Thoracic aorta (tissue), 2 donors: ENCODE data around the gene DERL3. TPM values are rescaled to one million over a fixed set of nuclear protein-coding genes. Genes with fewer than 3 reads are reported as not detected.

Source experiments
- ATAC-seq: fragments of 150-250 bp; one replicate; pipeline ENCODE4 v1.8.0; 2017; ENCODE audit warnings: low read depth; ENCODE audit not compliant: insufficient number of reproducible peaks, low FRiP score
- DNase-seq: peaks from one replicate; pipeline ENCODE4 v3.0.0-alpha.2; 2020; ENCODE audit warnings: low spot score
- H3K27ac ChIP-seq, 2 donors: fragments of 200-600 bp; sonication (generic); 1 replicate in 1 of 2; 2 replicates in 1 of 2; pipeline ENCODE4 v1.5.1; 2016; ENCODE audit warnings: mild to moderate bottlenecking in 2 of 2, moderate library complexity in 2 of 2
- H3K27me3 ChIP-seq: fragments of 200-600 bp; sonication (generic); replicated peaks from 2 replicates; pipeline ENCODE4 v1.6.0; 2016; ENCODE audit warnings: mild to moderate bottlenecking; ENCODE audit not compliant: insufficient read depth
- H3K36me3 ChIP-seq: fragments of 200-600 bp; sonication (generic); one replicate; pipeline ENCODE4 v1.5.1; 2016
- H3K4me1 ChIP-seq, 2 donors: fragments of 200-600 bp; sonication (generic); 1 replicate in 1 of 2; 2 replicates in 1 of 2; pipeline versions ENCODE4 v1.5.1 to v1.6.0; 2016; ENCODE audit warnings: low read depth in 2 of 2, mild to moderate bottlenecking in 1 of 2; ENCODE audit not compliant: control insufficient read depth in 1 of 2
- H3K4me3 ChIP-seq: fragments of 200-600 bp; sonication (generic); 2 replicates; pipeline ENCODE4 v1.5.1; 2016; ENCODE audit warnings: mild to moderate bottlenecking
- H3K9me3 ChIP-seq: fragments of 200-600 bp; sonication (generic); 2 replicates; pipeline ENCODE4 v1.5.1; 2016
- total RNA-seq, 2 donors: library from RNA; depleted of rRNA; stranded (reverse); fragments of >200 nt; gene quantifications; one replicate each; pipeline versions ENCODE4 v1.1.0 to v1.2.3, GENCODE V29; 2016
- TF ChIP-seq, protein P1 (sequence below): fragments of 200-600 bp; sonication (generic); IDR thresholded peaks from one replicate; pipeline ENCODE4 v1.5.1; 2019; ENCODE audit warnings: antibody characterized with exemption

DERL3 gene
- total RNA-seq, 2 donors from 2014 or later: 2.5 to 3.0 TPM

DNA sequence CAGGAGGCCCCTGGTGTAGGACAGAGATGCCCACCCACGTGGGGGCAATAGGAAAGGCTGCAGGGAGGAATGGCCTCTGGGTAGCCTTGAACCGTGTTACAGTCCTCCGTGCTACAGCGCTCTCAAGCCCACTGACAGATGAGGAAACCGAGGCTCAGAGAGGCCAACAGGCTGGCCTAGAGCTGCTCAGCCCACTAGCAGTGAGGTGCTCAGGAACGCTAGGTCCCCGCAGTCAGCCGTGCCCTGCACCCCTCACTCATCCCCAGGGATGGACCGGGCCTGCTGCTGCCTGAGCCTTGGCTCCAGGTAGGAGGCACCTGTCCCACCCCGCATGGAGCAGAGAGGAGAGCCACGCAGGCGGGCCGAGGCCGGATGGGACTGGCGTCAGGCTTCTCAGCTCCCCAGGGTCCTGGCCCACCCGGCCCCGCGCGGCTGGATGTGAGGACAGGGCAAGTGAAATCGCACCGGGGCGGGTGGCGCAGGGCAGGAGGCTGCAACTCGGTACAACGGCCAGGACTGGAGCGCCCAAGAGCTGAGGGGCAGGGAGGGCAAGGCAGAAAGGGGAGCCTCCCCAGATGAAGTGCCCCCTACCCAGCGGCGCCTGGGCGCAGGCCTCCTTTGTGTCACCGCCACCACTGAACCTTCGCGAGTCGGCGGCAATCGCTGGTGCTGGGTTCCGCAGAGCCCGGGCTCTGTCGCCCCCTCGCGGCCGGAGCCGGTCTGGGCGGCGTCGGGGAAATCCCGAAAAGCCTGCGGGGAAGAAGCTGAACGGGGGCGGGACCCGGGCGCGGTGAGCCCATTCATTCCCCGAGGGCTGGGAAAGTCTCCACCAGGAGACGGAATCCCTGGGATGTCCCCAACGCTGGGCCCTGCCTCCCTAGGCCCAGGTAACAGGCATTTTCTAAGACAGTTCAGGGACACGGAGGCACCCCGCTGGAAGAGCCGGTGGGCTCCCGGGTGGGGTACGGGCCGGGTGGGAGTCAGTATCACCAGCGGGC is 10.5 kb upstream of the DERL3 start:
- Histone ChIP-seq H3K27me3 (no peaks in the 10 kb centered on the region), H3K27ac (no peak overlapping the region), H3K36me3 (no peaks in the 10 kb centered on the region), H3K9me3 (no peaks in the 10 kb centered on the region), H3K4me1 (peaks cover 7 to 33% of the 10 kb centered on the region in 2 donors), H3K4me3 (peak overlapping the region; percentile 45)
- peak; percentile 31 for DNase-seq
- TF ChIP-seq, protein P1, sequence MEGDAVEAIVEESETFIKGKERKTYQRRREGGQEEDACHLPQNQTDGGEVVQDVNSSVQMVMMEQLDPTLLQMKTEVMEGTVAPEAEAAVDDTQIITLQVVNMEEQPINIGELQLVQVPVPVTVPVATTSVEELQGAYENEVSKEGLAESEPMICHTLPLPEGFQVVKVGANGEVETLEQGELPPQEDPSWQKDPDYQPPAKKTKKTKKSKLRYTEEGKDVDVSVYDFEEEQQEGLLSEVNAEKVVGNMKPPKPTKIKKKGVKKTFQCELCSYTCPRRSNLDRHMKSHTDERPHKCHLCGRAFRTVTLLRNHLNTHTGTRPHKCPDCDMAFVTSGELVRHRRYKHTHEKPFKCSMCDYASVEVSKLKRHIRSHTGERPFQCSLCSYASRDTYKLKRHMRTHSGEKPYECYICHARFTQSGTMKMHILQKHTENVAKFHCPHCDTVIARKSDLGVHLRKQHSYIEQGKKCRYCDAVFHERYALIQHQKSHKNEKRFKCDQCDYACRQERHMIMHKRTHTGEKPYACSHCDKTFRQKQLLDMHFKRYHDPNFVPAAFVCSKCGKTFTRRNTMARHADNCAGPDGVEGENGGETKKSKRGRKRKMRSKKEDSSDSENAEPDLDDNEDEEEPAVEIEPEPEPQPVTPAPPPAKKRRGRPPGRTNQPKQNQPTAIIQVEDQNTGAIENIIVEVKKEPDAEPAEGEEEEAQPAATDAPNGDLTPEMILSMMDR: peak; percentile 98
- no peak for ATAC-seq

DNA sequence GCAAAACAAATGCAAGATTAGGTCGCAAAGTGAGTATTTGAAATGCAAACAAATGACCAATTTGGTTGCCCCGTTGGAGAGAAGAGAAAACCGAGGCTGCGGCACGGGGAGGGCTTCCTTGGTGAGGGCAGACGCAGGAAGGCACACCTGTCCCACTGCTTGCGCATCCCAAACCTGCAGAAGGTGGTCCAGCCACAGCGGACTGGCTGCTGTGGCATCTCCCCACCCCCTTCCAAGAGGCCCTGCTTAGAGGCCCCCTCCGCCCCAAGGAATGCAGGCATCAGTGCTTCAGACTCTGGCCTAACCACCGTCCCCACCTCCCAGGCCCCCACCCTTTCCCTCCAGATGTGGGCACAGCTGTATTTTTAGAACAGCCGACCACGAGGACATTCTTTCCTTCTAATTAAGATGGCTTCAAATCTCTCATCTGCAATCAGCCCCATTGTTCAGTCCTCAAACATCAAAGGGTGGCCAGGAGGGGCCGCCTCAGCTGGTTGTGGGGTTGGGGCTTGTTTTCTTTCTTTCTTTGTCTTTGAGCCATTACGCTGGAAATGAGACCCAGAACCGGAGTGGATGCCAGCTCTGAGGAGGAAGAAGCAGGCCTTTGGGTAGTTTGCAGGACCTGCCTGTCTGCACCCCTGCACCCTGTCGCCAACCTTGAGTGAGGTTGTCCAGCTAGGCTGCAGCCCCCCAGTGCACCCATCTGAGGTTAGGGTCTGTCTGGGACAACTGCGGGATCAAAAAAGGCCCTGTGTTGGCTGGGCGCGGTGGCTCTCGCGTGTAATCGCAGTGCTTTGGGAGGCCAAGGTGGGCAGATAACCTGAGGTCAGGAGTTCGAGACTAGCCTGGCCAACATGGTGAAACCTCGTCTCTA is 9.4 kb upstream of the DERL3 start:
- DNase-seq (no peak), ATAC-seq (no peak)
- peaks cover 11 to 34% of the 10 kb centered on the region in 2 donors for H3K4me1 ChIP-seq
- no peak overlapping the region for H3K4me3 ChIP-seq
- H3K9me3 ChIP-seq: no peaks in the 10 kb centered on the region
- H3K36me3 ChIP-seq: no peaks in the 10 kb centered on the region
- no peak overlapping the region for H3K27ac ChIP-seq
- H3K27me3 ChIP-seq: no peaks in the 10 kb centered on the region
- TF ChIP-seq, protein P1: no peak

DNA sequence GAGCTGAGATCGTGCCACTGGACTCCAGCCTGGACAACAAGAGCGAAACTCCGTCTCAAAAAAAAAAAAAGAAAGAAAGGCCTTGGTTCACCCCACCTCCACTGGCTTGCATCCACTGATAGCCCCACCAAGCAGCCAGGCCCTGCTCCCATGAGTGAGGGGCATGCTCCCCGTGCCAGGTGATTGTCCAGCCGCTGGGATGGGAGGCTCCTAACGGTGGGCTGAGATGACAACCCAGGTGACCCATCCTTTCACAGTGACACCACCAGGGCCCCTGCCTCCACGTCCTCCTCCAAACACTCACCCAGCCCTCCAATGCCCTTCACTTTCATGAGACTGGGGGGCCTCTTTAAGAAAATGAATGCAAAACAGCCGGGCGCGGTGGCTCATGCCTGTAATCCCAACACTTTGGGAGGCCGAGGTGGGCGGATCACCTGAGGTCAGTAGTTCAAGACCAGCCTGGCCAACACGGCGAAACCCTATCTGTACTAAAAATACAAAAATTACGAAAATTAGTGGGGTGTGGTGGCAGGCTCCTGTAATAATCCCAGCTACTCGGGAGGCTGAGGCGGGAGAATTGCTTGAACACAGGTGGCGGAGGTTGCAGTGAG is 8.6 kb upstream of the DERL3 start:
- no peaks in the 10 kb centered on the region for H3K9me3 ChIP-seq
- H3K27me3 ChIP-seq: no peaks in the 10 kb centered on the region
- H3K27ac ChIP-seq: no peak overlapping the region
- no peaks in the 10 kb centered on the region for H3K36me3 ChIP-seq
- no peak overlapping the region for H3K4me3 ChIP-seq
- TF ChIP-seq, protein P1: no peak
- DNase-seq (no peak), ATAC-seq (no peak)
- H3K4me1 ChIP-seq: peaks cover 11 to 34% of the 10 kb centered on the region in 2 donors

DNA sequence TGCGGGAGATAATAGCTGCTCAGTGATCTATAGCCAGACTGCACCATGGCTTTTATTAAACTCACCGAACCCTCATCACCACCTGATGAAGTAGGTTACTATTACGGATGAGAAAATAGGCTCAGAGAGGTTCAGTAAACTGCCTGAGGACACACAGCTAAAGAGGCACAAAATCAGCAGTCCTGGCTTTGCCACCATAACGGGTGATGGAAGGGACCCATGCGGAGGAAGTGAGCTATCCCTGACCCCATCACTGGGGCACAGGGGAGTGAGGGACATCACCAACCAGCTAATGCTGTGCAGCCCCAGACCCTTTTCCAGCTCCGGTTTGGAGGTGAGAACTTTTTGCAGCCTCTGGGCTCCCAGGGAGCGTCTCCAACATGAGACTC is 7.3 kb upstream of the DERL3 start:
- Histone ChIP-seq H3K4me1 (peaks cover 11 to 34% of the 10 kb centered on the region in 2 donors), H3K27me3 (no peaks in the 10 kb centered on the region), H3K27ac (no peak overlapping the region), H3K9me3 (no peaks in the 10 kb centered on the region), H3K4me3 (no peak overlapping the region), H3K36me3 (no peaks in the 10 kb centered on the region)
- TF ChIP-seq, protein P1: no peak
- no peak for ATAC-seq
- DNase-seq: no peak
